AG09309 (cell line): ENCODE results near the gene ZNF362.
A peak's percentile ranks its signal among the peaks of the same experiment; 100 is the strongest.
"Not testable (repeated sequence)": the region's sequence is repeated elsewhere in the genome, so short reads cannot be mapped to it uniquely, and the experiment has no call there.

Experiments
- DNase-seq: peaks from one replicate; pipeline ENCODE4 v3.0.0-alpha.2; 2010; ENCODE audit warnings: low read depth
- H3K4me3 ChIP-seq: 2 replicates; pipeline ENCODE4 v1.5.1; 2011; ENCODE audit warnings: mild to moderate bottlenecking, low read depth, low read length, moderate library complexity; ENCODE audit not compliant: control insufficient read depth
- TF ChIP-seq, protein P1 (sequence below): IDR thresholded peaks from 2 replicates; pipeline ENCODE4 v1.5.1; 2011; ENCODE audit warnings: mild to moderate bottlenecking, low read depth, low read length, inconsistent platforms; ENCODE audit not compliant: insufficient read depth, control insufficient read depth; ENCODE audit errors: missing control alignments

ZNF362 gene

DNA sequence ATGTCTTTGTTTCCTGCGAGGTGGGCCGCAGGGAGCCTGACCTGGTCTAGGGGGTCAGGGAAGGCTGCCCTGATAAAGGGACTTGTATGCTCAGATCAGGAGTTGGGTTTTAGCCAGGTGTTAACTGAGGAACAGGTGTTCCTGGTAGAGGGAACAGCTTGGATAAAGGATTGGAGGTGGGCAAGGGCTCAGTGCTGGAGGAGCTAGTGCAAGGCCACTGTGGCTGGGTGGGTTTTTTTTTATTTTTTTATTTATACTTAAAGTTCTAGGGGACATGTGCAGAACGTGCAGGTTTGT, 33.5 kb downstream of the ZNF362 start:
- TF ChIP-seq, protein P1, sequence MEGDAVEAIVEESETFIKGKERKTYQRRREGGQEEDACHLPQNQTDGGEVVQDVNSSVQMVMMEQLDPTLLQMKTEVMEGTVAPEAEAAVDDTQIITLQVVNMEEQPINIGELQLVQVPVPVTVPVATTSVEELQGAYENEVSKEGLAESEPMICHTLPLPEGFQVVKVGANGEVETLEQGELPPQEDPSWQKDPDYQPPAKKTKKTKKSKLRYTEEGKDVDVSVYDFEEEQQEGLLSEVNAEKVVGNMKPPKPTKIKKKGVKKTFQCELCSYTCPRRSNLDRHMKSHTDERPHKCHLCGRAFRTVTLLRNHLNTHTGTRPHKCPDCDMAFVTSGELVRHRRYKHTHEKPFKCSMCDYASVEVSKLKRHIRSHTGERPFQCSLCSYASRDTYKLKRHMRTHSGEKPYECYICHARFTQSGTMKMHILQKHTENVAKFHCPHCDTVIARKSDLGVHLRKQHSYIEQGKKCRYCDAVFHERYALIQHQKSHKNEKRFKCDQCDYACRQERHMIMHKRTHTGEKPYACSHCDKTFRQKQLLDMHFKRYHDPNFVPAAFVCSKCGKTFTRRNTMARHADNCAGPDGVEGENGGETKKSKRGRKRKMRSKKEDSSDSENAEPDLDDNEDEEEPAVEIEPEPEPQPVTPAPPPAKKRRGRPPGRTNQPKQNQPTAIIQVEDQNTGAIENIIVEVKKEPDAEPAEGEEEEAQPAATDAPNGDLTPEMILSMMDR = no peak
- no peak for DNase-seq
- H3K4me3 ChIP-seq = no peak overlapping the region

- DNase-seq = not testable (repeated sequence)
These were observed 34.3 kb downstream of the ZNF362 start for GRCh38 chr1:33290615-33291014.

GRCh38 chr1:33292726-33293340, 36.5 kb downstream of the ZNF362 start:
- DNase-seq = no peak
- TF ChIP-seq, protein P1 = no peak
- H3K4me3 ChIP-seq = no peak overlapping the region

More at GRCh38 chr1:33290615-33291014, 34.3 kb downstream of the ZNF362 start:
- not testable (repeated sequence) for H3K4me3 ChIP-seq

- no peak overlapping the region for H3K4me3 ChIP-seq
- DNase-seq = no peak
- TF ChIP-seq, protein P1 = no peak
These were observed 38.0 kb downstream of the ZNF362 start for GRCh38 chr1:33294071-33295010.

DNA sequence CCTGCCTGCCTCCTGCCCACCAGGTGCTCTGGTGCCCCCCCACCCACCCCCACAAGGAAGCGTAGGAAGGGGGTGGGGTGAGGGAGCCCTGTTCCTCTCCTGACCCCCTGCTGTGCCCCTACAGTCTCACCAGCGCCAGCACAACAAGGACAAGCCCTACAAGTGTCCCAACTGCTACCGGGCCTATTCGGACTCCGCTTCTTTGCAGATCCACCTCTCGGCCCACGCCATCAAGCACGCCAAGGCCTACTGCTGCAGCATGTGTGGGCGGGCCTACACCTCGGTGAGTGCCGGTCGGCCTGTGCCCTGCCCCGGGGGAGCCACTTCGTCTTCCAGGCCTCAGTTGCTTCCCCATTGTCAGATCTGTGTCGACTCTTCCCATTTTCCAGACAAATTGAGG, 38.7 kb downstream of the ZNF362 start:
- no peak overlapping the region for H3K4me3 ChIP-seq
- TF ChIP-seq, protein P1 = no peak
- DNase-seq = no peak

- TF ChIP-seq, protein P1 = peak; percentile 96
- no peak for DNase-seq
- no peak overlapping the region for H3K4me3 ChIP-seq
These were observed 39.3 kb downstream of the ZNF362 start for GRCh38 chr1:33295450-33296081.

DNA sequence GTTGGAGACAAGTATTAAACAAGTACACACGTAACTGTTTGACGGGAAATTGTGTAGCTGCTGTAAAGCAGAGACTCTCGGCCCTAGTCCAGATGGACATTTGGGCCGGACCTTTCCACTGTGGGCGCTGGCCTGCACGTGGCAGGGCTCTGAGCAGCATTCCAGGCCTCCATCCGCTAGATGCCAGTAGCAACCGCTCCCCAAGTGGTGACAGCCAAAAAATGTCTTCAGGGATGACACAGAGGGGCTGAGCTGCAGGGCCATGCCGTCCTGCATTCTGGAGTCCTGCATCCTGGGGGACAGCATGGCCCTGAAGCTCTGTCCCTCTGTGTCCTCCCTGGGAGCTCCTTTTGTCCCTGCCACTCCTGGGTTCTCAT, 39.8 kb downstream of the ZNF362 start:
- TF ChIP-seq, protein P1 = no peak
- H3K4me3 ChIP-seq = no peak overlapping the region
- no peak for DNase-seq
